ENCODE measurements around the gene SH2B2. TPM values are rescaled to one million over a fixed set of nuclear protein-coding genes. Genes with fewer than 3 reads are reported as not detected.

Gene SH2B2
- total and polyA plus RNA-seq, 2 donors (not counting 1 experiment from before 2014, with no cell fraction given), result 0.18 to 2.0 TPM

- peak overlapping the region; percentile 24 for H2AFZ ChIP-seq (ENCODE audit: low read length)
- no peak for TF ChIP-seq CTCF (conservative IDR thresholded peaks at IDR 0.05 in 1 of 2, IDR thresholded peaks at IDR 0.05 in 1 of 2; ENCODE audit: low read depth in 1 of 2, low read length in 2 of 2)
- TF ChIP-seq EZH2 (IDR thresholded peaks at IDR 0.05; ENCODE audit: low read length, missing control alignments), result no peak
- H3K9me3 ChIP-seq (ENCODE audit: control insufficient read depth, insufficient read depth, low read depth, low read length), result no peaks in the 10 kb centered on the region
- H3K4me1 ChIP-seq (ENCODE audit: control insufficient read depth, extremely low read depth, insufficient read depth, low read length), result peaks cover 3% of the 10 kb centered on the region
- H3K4me2 ChIP-seq (ENCODE audit: extremely low read depth, insufficient read depth, low read length), result peak overlapping the region; percentile 13
- H3K9ac ChIP-seq (ENCODE audit: insufficient read depth, low read length), result peak overlapping the region; percentile 23
- H4K20me1 ChIP-seq (ENCODE audit: control insufficient read depth, extremely low read depth, insufficient read depth, low read length), result no peaks in the 10 kb centered on the region
- no peaks in the 10 kb centered on the region for H3K36me3 ChIP-seq (ENCODE audit: control insufficient read depth, insufficient read depth, low read length)
- H3K27me3 ChIP-seq (ENCODE audit: control insufficient read depth, insufficient read depth, low read length), result no peaks in the 10 kb centered on the region
- no peak overlapping the region for H3K27ac ChIP-seq (ENCODE audit: insufficient read depth, low read length)
- H3K79me2 ChIP-seq (ENCODE audit: control insufficient read depth, insufficient read depth, low read length), result no peaks in the 10 kb centered on the region
- H3K4me3 ChIP-seq (replicated peaks in 1 of 4; ENCODE audit: control extremely low read depth in 1 of 4, insufficient read depth in 1 of 4, low read depth in 3 of 4, low read length in 4 of 4), result no peak overlapping the region
- DNase-seq (ENCODE audit: low read depth in 2 of 2), result peak; percentile 61 to 74
These were observed 20.4 kb downstream of the SH2B2 start for GRCh38 chr7:102306916-102307677.

- no peak for DNase-seq (ENCODE audit: low read depth in 2 of 2)
- no peak overlapping the region for H3K4me2 ChIP-seq (ENCODE audit: extremely low read depth, insufficient read depth, low read length)
- H3K9me3 ChIP-seq (ENCODE audit: control insufficient read depth, insufficient read depth, low read depth, low read length), result no peaks in the 10 kb centered on the region
- no peaks in the 10 kb centered on the region for H4K20me1 ChIP-seq (ENCODE audit: control insufficient read depth, extremely low read depth, insufficient read depth, low read length)
- no peaks in the 10 kb centered on the region for H3K27me3 ChIP-seq (ENCODE audit: control insufficient read depth, insufficient read depth, low read length)
- TF ChIP-seq CTCF (conservative IDR thresholded peaks at IDR 0.05 in 1 of 2, IDR thresholded peaks at IDR 0.05 in 1 of 2; ENCODE audit: low read depth in 1 of 2, low read length in 2 of 2), result no peak
- no peak for TF ChIP-seq EZH2 (IDR thresholded peaks at IDR 0.05; ENCODE audit: low read length, missing control alignments)
- no peak overlapping the region for H3K4me3 ChIP-seq (replicated peaks in 1 of 4; ENCODE audit: control extremely low read depth in 1 of 4, insufficient read depth in 1 of 4, low read depth in 3 of 4, low read length in 4 of 4)
- H2AFZ ChIP-seq (ENCODE audit: low read length), result no peak overlapping the region
- H3K4me1 ChIP-seq (ENCODE audit: control insufficient read depth, extremely low read depth, insufficient read depth, low read length), result peaks cover 3% of the 10 kb centered on the region
- H3K79me2 ChIP-seq (ENCODE audit: control insufficient read depth, insufficient read depth, low read length), result no peaks in the 10 kb centered on the region
- H3K9ac ChIP-seq (ENCODE audit: insufficient read depth, low read length), result no peak overlapping the region
- H3K27ac ChIP-seq (ENCODE audit: insufficient read depth, low read length), result no peak overlapping the region
- no peaks in the 10 kb centered on the region for H3K36me3 ChIP-seq (ENCODE audit: control insufficient read depth, insufficient read depth, low read length)
These were observed 23.7 kb downstream of the SH2B2 start for GRCh38 chr7:102310414-102310815.

- no peak overlapping the region for H3K4me2 ChIP-seq (ENCODE audit: extremely low read depth, insufficient read depth, low read length)
- H3K27me3 ChIP-seq (ENCODE audit: control insufficient read depth, insufficient read depth, low read length), result no peaks in the 10 kb centered on the region
- no peak overlapping the region for H3K27ac ChIP-seq (ENCODE audit: insufficient read depth, low read length)
- H3K36me3 ChIP-seq (ENCODE audit: control insufficient read depth, insufficient read depth, low read length), result no peaks in the 10 kb centered on the region
- no peak for DNase-seq (ENCODE audit: low read depth in 2 of 2)
- H3K4me1 ChIP-seq (ENCODE audit: control insufficient read depth, extremely low read depth, insufficient read depth, low read length), result peaks cover 1% of the 10 kb centered on the region
- H3K4me3 ChIP-seq (replicated peaks in 1 of 4; ENCODE audit: control extremely low read depth in 1 of 4, insufficient read depth in 1 of 4, low read depth in 3 of 4, low read length in 4 of 4), result no peak overlapping the region
- no peaks in the 10 kb centered on the region for H4K20me1 ChIP-seq (ENCODE audit: control insufficient read depth, extremely low read depth, insufficient read depth, low read length)
- no peak overlapping the region for H2AFZ ChIP-seq (ENCODE audit: low read length)
- TF ChIP-seq CTCF (conservative IDR thresholded peaks at IDR 0.05 in 1 of 2, IDR thresholded peaks at IDR 0.05 in 1 of 2; ENCODE audit: low read depth in 1 of 2, low read length in 2 of 2), result no peak
- TF ChIP-seq EZH2 (IDR thresholded peaks at IDR 0.05; ENCODE audit: low read length, missing control alignments), result no peak
- no peaks in the 10 kb centered on the region for H3K9me3 ChIP-seq (ENCODE audit: control insufficient read depth, insufficient read depth, low read depth, low read length)
- no peaks in the 10 kb centered on the region for H3K79me2 ChIP-seq (ENCODE audit: control insufficient read depth, insufficient read depth, low read length)
- H3K9ac ChIP-seq (ENCODE audit: insufficient read depth, low read length), result no peak overlapping the region
These were observed 25.6 kb downstream of the SH2B2 start for GRCh38 chr7:102312317-102312716.

Measured in fibroblast of lung (primary cell).